WTC11 (cell line): ENCODE measurements around the gene TAS1R2.

Experiments
- CTCF ChIP-seq: fragments of 200-600 bp; IDR thresholded peaks from 2 replicates; pipeline ENCODE4 v1.8.0; 2022; ENCODE audit warnings: antibody characterized with exemption
- ESRRA ChIP-seq: sonication (generic); formaldehyde crosslinking; IDR thresholded peaks from 2 replicates; pipeline ENCODE4 v1.8.1; 2022; ENCODE audit warnings: mild to moderate bottlenecking, missing genetic modification reagents, borderline replicate concordance
- ETV6 ChIP-seq: sonication (generic); formaldehyde crosslinking; IDR thresholded peaks from 2 replicates; pipeline ENCODE4 v1.8.1; 2022; ENCODE audit warnings: mild to moderate bottlenecking, missing genetic modification reagents
- JUN ChIP-seq: sonication (generic); formaldehyde crosslinking; IDR thresholded peaks from 2 replicates; pipeline ENCODE4 v1.8.0; 2023; ENCODE audit warnings: mild to moderate bottlenecking, missing genetic modification reagents
- KAT7 ChIP-seq: sonication (generic); formaldehyde crosslinking; IDR thresholded peaks from 2 replicates; pipeline ENCODE4 v1.8.1; 2023; ENCODE audit warnings: missing genetic modification reagents, mild to moderate bottlenecking, borderline replicate concordance
- MLX ChIP-seq: sonication (generic); formaldehyde crosslinking; IDR thresholded peaks from 2 replicates; pipeline ENCODE4 v1.8.1; 2023; ENCODE audit warnings: mild to moderate bottlenecking, missing genetic modification reagents, moderate library complexity
- MXD4 ChIP-seq: fragments of 250-450 bp; sonication (Bioruptor Pico); IDR thresholded peaks from 2 replicates; pipeline ENCODE4 v1.8.0; 2021; ENCODE audit warnings: mild to moderate bottlenecking, moderate library complexity, borderline replicate concordance
- NFYB ChIP-seq: sonication (generic); formaldehyde crosslinking; conservative IDR thresholded peaks from 2 replicates; pipeline ENCODE4 v1.8.0; 2022; ENCODE audit warnings: low read depth, missing genetic modification reagents
- PREB ChIP-seq: sonication (generic); formaldehyde crosslinking; IDR thresholded peaks from 2 replicates; pipeline ENCODE4 v1.8.1; 2022; ENCODE audit warnings: mild to moderate bottlenecking, missing genetic modification reagents, moderate library complexity, borderline replicate concordance
- TEAD4 ChIP-seq: sonication (generic); formaldehyde crosslinking; IDR thresholded peaks from 2 replicates; pipeline ENCODE4 v1.8.0; 2022; ENCODE audit warnings: mild to moderate bottlenecking, missing genetic modification reagents
- ZNF138 ChIP-seq: sonication (generic); formaldehyde crosslinking; conservative IDR thresholded peaks from 2 replicates; pipeline ENCODE4 v1.8.1; 2022; ENCODE audit warnings: mild to moderate bottlenecking, moderate library complexity, missing genetic modification reagents
- ZNF232 ChIP-seq: sonication (generic); formaldehyde crosslinking; IDR thresholded peaks from 2 replicates; pipeline ENCODE4 v1.8.0; 2022; ENCODE audit warnings: mild to moderate bottlenecking, missing genetic modification reagents
- TF ChIP-seq, protein P1 (sequence below): fragments of 250-450 bp; sonication (Bioruptor Pico); IDR thresholded peaks from 2 replicates; pipeline ENCODE4 v2.1.2; 2022; ENCODE audit warnings: mild to moderate bottlenecking, moderate library complexity

GRCh38 chr1:18893120-18893519 is 33.7 kb upstream of the TAS1R2 start:
- TF ChIP-seq ESRRA (CRISPR knock-in tag) (no peak), CTCF (no peak), ZNF232 (CRISPR knock-in tag) (no peak), PREB (CRISPR knock-in tag) (no peak), MXD4 (CRISPR knock-in tag) (no peak), ZNF138 (CRISPR knock-in tag) (no peak), NFYB (CRISPR knock-in tag) (no peak), JUN (CRISPR knock-in tag) (no peak), KAT7 (no peak), ETV6 (no peak), TEAD4 (CRISPR knock-in tag) (no peak), MLX (CRISPR knock-in tag) (no peak)
- TF ChIP-seq, protein P1, sequence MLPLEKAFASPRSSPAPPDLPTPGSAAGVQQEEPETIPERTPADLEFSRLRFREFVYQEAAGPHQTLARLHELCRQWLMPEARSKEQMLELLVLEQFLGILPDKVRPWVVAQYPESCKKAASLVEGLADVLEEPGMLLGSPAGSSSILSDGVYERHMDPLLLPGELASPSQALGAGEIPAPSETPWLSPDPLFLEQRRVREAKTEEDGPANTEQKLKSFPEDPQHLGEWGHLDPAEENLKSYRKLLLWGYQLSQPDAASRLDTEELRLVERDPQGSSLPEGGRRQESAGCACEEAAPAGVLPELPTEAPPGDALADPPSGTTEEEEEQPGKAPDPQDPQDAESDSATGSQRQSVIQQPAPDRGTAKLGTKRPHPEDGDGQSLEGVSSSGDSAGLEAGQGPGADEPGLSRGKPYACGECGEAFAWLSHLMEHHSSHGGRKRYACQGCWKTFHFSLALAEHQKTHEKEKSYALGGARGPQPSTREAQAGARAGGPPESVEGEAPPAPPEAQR (CRISPR knock-in tag), result no peak
